ENCODE results near the gene DLX2. TPM values are rescaled to one million over a fixed set of nuclear protein-coding genes. Genes with fewer than 3 reads are reported as not detected.

The DLX2 gene
- polyA plus RNA-seq, 3 donors: 0.08 TPM; not detected in 2

DNA sequence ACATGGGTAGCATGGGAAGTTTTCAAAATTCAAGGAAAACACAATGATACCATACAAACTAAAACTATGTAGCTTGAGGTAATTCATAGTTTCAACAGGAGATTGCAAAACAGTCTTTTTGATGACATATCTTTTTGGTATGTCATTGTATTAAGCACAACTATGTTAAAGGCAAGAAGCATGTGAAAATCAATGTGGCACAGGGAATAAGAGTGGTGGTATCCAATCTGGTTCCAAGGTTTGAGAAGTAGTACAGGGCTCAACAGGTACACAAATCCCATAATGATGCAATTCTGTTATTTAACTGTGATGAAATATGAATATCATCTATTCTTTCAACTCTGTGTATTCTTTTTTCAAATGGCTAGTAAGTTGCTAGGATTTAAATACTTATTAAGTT is 16.4 kb upstream of the DLX2 start:
- Histone ChIP-seq H3K27ac (ENCODE audit: low read depth in 1 of 2, low read length in 2 of 2) (no peak overlapping the region), H3K9me3 (replicated peaks in 1 of 2; ENCODE audit: control insufficient read depth in 1 of 2, insufficient read depth in 1 of 2, low read length in 2 of 2) (no peaks in the 10 kb centered on the region), H3K9ac (ENCODE audit: insufficient read depth, low read length, poor library complexity, severe bottlenecking) (no peak overlapping the region), H3K4me1 (ENCODE audit: control insufficient read depth in 1 of 2, insufficient read depth in 2 of 2, low read length in 2 of 2) (no peaks in the 10 kb centered on the region), H4K20me1 (ENCODE audit: insufficient read depth, low read length) (no peaks in the 10 kb centered on the region), H3K4me3 (replicated peaks in 1 of 3; ENCODE audit: low read depth in 2 of 3, low read length in 3 of 3) (no peak overlapping the region), H3K4me2 (replicated peaks; ENCODE audit: extremely low read depth, low read length, poor library complexity, severe bottlenecking) (no peak overlapping the region), H3K36me3 (replicated peaks in 1 of 2; ENCODE audit: control insufficient read depth in 1 of 2, insufficient read depth in 2 of 2, low read length in 2 of 2) (no peaks in the 10 kb centered on the region), H2AFZ (ENCODE audit: insufficient read depth, low read depth, low read length, poor library complexity, severe bottlenecking) (no peak overlapping the region), H3K27me3 (ENCODE audit: control insufficient read depth in 2 of 2, insufficient read depth in 2 of 2, low read length in 2 of 2) (peaks cover 0 to 4% of the 10 kb centered on the region in 2 donors), H3K79me2 (ENCODE audit: insufficient read depth, low read length) (no peaks in the 10 kb centered on the region)
- H3K4me3 Mint-ChIP-seq: no peak overlapping the region
- H3K4me1 Mint-ChIP-seq: peaks cover 5% of the 10 kb centered on the region
- no peak for DNase-seq
- H3K9me3 Mint-ChIP-seq: no peaks in the 10 kb centered on the region
- H3K36me3 Mint-ChIP-seq: no peaks in the 10 kb centered on the region
- no peak overlapping the region for H3K27ac Mint-ChIP-seq
- intact Hi-C loops (cut with micrococcal nuclease): no loop called here
- H3K27me3 Mint-ChIP-seq (ENCODE audit: low read depth in 3 of 3): peaks cover 4 to 13% (median 8%) of the 10 kb centered on the region in 3 donors
- TF ChIP-seq, protein P1, sequence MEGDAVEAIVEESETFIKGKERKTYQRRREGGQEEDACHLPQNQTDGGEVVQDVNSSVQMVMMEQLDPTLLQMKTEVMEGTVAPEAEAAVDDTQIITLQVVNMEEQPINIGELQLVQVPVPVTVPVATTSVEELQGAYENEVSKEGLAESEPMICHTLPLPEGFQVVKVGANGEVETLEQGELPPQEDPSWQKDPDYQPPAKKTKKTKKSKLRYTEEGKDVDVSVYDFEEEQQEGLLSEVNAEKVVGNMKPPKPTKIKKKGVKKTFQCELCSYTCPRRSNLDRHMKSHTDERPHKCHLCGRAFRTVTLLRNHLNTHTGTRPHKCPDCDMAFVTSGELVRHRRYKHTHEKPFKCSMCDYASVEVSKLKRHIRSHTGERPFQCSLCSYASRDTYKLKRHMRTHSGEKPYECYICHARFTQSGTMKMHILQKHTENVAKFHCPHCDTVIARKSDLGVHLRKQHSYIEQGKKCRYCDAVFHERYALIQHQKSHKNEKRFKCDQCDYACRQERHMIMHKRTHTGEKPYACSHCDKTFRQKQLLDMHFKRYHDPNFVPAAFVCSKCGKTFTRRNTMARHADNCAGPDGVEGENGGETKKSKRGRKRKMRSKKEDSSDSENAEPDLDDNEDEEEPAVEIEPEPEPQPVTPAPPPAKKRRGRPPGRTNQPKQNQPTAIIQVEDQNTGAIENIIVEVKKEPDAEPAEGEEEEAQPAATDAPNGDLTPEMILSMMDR (IDR thresholded peaks at IDR 0.05): no peak

DNA sequence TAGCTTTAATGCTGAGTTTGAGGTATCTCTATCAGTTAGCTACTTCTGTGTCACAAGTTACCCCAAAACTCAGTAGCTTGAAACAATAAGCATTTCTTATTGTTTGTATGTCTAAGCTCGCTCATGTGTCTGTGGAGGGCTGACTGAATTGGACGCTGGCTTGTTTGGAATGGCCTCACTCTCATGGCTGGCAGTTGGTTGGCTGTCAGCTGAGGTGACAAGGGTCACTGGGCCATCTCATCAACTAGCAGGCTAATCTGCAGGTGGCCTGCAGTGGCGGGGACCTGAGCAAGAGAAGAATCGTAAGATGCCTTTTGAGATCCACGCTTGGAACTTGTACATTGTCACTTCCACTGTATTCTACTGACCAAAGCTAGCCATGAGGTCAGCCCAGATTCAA is 13.4 kb upstream of the DLX2 start:
- WGBS (ENCODE audit: insufficient coverage): 93% methylated on average over 3 of the region's 5 CpGs

More for the DNA sequence above, 13.4 kb upstream of the DLX2 start:
- Histone ChIP-seq H3K9ac (ENCODE audit: insufficient read depth, low read length, poor library complexity, severe bottlenecking) (no peak overlapping the region), H3K79me2 (ENCODE audit: insufficient read depth, low read length) (no peaks in the 10 kb centered on the region), H3K27me3 (ENCODE audit: control insufficient read depth in 2 of 2, insufficient read depth in 2 of 2, low read length in 2 of 2) (peaks cover 2 to 19% of the 10 kb centered on the region in 2 donors), H3K9me3 (replicated peaks in 1 of 2; ENCODE audit: control insufficient read depth in 1 of 2, insufficient read depth in 1 of 2, low read length in 2 of 2) (no peaks in the 10 kb centered on the region), H3K36me3 (replicated peaks in 1 of 2; ENCODE audit: control insufficient read depth in 1 of 2, insufficient read depth in 2 of 2, low read length in 2 of 2) (no peaks in the 10 kb centered on the region), H3K4me1 (ENCODE audit: control insufficient read depth in 1 of 2, insufficient read depth in 2 of 2, low read length in 2 of 2) (no peaks in the 10 kb centered on the region), H3K27ac (ENCODE audit: low read depth in 1 of 2, low read length in 2 of 2) (no peak overlapping the region), H2AFZ (ENCODE audit: insufficient read depth, low read depth, low read length, poor library complexity, severe bottlenecking) (no peak overlapping the region), H4K20me1 (ENCODE audit: insufficient read depth, low read length) (no peaks in the 10 kb centered on the region), H3K4me2 (replicated peaks; ENCODE audit: extremely low read depth, low read length, poor library complexity, severe bottlenecking) (no peak overlapping the region), H3K4me3 (replicated peaks in 1 of 3; ENCODE audit: low read depth in 2 of 3, low read length in 3 of 3) (no peak overlapping the region)
- TF ChIP-seq, protein P1 (IDR thresholded peaks at IDR 0.05): no peak
- DNase-seq: no peak
- Mint-ChIP-seq H3K36me3 (no peaks in the 10 kb centered on the region), H3K27ac (no peak overlapping the region), H3K4me1 (peaks cover 5% of the 10 kb centered on the region), H3K27me3 (ENCODE audit: low read depth in 3 of 3) (peaks cover 6 to 24% (median 18%) of the 10 kb centered on the region in 3 donors), H3K4me3 (no peak overlapping the region), H3K9me3 (no peaks in the 10 kb centered on the region)
- intact Hi-C loops (cut with micrococcal nuclease): no loop called here
